Activated CD4-positive, alpha-beta T cell treated with anti-CD3 and anti-CD28 coated beads for 48 hours (primary cell): ENCODE results near the gene YBX2.

Experiments used
- DNase-seq: peaks from one replicate; pipeline ENCODE4 v3.0.0-alpha.2; 2020

The YBX2 gene

DNA sequence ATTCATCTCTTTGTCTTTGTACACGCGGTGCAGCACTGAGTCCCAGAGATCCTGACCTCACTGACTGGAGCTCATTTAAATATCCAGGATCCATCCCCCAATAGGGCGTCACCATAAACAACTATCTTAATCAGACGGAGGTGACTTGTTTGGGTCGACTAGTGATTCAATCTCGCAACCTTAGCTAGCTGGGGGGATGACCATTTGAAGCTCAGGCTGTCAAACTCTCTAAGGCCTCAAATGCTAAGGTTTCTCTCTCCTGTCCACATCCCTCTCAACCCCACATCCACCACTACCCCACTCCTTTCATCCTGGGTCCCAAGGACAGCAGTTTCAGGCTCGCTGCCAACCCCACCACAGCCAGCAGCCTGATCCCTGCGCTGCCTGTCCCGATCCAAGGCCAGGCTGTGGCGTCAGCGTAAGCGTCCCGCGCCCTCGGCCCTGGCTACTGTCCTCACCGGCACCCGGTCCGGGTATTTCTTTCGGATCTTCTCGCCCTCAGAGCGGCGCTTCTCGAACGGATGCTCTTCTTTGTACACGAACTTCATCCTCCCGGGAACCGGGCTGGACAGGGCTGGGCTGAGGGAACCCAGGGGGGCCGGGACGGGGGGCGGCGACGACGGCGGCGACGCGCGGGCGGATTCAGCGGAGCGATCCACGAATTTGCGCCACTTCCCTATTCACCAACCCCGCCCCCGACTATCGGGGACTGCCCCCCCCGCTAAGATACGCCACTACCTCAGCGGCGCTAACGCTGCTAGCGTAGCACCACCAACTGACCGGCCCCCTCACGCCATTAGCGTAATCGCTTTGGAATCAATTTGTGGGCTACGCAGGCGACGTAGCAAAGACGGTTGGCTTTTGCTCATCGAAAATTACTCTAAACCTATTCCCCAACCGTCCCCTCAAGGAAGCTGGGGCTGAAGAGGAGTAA lies 52.4 kb downstream of the YBX2 start, which contains the start of gene GABARAP:
GABARAP (minus strand) TSS at position 667 of the 934 bp plus-strand sequence; CDS start at position 548, 119 bp downstream.
- peak; percentile 95 for DNase-seq

GRCh38 chr17:7241090-7241733 lies 53.2 kb downstream of the YBX2 start:
- DNase-seq: no peak

DNA sequence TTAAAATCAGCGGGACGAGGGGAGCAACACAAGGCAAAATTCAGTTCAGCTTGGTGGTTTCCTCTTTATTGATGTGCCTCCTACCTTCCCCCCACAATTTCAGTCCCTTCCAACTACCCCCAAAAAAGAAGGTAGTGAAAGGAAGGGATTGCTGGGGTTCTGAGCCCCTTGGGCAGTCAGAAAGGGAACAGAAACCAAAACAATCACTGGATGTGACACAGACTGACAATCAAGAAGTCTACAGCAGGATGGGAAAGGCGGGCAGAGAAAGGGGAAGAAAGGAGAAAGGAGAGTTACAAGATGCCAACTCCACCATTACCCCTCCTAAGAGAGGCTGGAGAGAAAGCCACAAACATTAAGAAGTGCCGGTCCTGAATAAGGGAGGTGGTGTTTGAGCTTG lies 54.1 kb downstream of the YBX2 start:
- DNase-seq: no peak

GRCh38 chr17:7239091-7240027 lies 55.1 kb downstream of the YBX2 start, which contains the start of gene PHF23:
Gene PHF23 (minus strand): TSS chr17:7239457. CDS start chr17:7239279, 178 bp downstream.
- DNase-seq: peak; percentile 98

- peak; percentile 37 for DNase-seq
These were observed 55.9 kb downstream of the YBX2 start for GRCh38 chr17:7238420-7239090.
